Measurements from ENCODE around the gene PPP3CA.

PPP3CA gene

DNA sequence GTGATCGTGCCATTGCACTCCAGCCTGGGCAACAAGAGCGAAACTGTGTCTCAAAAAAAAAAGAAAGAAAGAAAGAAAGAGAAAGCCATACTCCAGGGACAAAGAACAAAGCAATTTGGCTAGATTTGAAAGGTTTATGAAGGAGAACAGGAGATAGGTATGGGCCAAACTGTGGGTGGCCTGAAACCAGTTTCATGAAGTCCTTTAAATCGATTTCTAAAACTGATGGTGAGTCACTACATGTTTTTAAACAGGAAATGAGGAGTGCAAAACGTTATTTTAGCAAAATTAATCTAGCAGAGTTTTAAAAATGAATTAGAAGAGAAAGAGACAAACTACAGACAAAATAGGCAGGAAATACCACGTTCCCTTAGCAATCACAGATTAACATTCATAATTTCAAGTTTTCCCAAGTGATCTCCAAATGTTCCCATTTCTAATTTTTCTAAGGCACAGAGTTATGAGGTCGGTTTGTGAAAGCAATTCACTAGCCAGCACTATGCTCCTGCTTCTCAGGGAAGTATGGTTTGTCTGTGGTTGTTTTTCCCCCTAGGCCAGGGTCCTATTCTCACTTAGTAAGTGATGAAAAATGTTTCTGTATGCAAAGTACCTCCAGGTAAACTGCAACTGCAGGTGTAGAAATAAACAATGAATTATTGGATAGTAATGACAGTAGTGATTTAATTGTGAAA is 190.6 kb downstream of the PPP3CA start:
- TF ChIP-seq TEAD4 (IDR thresholded peaks at IDR 0.05) (no peak), CEBPB (IDR thresholded peaks at IDR 0.05) (no peak), YY1 (IDR thresholded peaks at IDR 0.05; ENCODE audit: low read depth) (no peak), RAD21 (IDR thresholded peaks at IDR 0.05; ENCODE audit: low read depth) (no peak), TAF1 (IDR thresholded peaks at IDR 0.05; ENCODE audit: low read depth) (no peak), CREB1 (IDR thresholded peaks at IDR 0.05; ENCODE audit: low read depth) (no peak), TCF12 (IDR thresholded peaks at IDR 0.05; ENCODE audit: low read depth) (no peak), MAX (IDR thresholded peaks at IDR 0.05) (no peak)

DNA sequence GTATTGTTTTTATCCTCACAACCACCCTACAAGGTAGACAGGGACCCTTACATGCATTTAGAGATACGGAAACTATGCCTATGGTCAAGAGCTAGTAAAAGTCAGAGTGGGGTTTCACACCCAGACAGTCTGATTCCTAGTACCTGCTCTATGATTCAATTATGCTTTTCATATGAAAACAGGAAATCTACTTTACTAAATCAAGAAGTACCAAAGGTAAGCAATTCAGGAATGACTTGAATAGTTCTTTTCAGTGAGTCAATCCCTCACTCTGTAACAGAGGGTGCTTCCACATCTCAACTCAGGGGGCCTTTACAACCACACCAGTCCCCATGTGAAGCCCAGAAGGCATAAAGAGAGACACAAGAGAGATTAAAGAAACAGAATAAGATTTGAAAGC is 191.4 kb downstream of the PPP3CA start:
- TF ChIP-seq TCF12 (IDR thresholded peaks at IDR 0.05; ENCODE audit: low read depth) (no peak), FOXM1 (IDR thresholded peaks at IDR 0.05; ENCODE audit: borderline replicate concordance, low read depth) (no peak), YY1 (IDR thresholded peaks at IDR 0.05; ENCODE audit: low read depth) (no peak), EP300 (IDR thresholded peaks at IDR 0.05; ENCODE audit: borderline replicate concordance) (no peak), NFIC (IDR thresholded peaks at IDR 0.05) (no peak), RAD21 (IDR thresholded peaks at IDR 0.05; ENCODE audit: low read depth) (no peak), TAF1 (IDR thresholded peaks at IDR 0.05; ENCODE audit: low read depth) (no peak), CREB1 (IDR thresholded peaks at IDR 0.05; ENCODE audit: low read depth) (no peak), EGR1 (IDR thresholded peaks at IDR 0.05) (no peak), CEBPB (IDR thresholded peaks at IDR 0.05) (no peak), USF1 (IDR thresholded peaks at IDR 0.05) (no peak), ZBTB7A (IDR thresholded peaks at IDR 0.05; ENCODE audit: low read depth) (no peak), MAX (IDR thresholded peaks at IDR 0.05) (no peak), TEAD4 (IDR thresholded peaks at IDR 0.05) (no peak)
- TF ChIP-seq, protein P1, sequence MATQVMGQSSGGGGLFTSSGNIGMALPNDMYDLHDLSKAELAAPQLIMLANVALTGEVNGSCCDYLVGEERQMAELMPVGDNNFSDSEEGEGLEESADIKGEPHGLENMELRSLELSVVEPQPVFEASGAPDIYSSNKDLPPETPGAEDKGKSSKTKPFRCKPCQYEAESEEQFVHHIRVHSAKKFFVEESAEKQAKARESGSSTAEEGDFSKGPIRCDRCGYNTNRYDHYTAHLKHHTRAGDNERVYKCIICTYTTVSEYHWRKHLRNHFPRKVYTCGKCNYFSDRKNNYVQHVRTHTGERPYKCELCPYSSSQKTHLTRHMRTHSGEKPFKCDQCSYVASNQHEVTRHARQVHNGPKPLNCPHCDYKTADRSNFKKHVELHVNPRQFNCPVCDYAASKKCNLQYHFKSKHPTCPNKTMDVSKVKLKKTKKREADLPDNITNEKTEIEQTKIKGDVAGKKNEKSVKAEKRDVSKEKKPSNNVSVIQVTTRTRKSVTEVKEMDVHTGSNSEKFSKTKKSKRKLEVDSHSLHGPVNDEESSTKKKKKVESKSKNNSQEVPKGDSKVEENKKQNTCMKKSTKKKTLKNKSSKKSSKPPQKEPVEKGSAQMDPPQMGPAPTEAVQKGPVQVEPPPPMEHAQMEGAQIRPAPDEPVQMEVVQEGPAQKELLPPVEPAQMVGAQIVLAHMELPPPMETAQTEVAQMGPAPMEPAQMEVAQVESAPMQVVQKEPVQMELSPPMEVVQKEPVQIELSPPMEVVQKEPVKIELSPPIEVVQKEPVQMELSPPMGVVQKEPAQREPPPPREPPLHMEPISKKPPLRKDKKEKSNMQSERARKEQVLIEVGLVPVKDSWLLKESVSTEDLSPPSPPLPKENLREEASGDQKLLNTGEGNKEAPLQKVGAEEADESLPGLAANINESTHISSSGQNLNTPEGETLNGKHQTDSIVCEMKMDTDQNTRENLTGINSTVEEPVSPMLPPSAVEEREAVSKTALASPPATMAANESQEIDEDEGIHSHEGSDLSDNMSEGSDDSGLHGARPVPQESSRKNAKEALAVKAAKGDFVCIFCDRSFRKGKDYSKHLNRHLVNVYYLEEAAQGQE (IDR thresholded peaks at IDR 0.05; ENCODE audit: low read depth), result no peak

- TF ChIP-seq ZBTB7A (IDR thresholded peaks at IDR 0.05; ENCODE audit: low read depth) (no peak), NFIC (IDR thresholded peaks at IDR 0.05) (no peak), EP300 (IDR thresholded peaks at IDR 0.05; ENCODE audit: borderline replicate concordance) (no peak), MAX (IDR thresholded peaks at IDR 0.05) (no peak), CEBPB (IDR thresholded peaks at IDR 0.05) (no peak), TAF1 (IDR thresholded peaks at IDR 0.05; ENCODE audit: low read depth) (no peak), YY1 (IDR thresholded peaks at IDR 0.05; ENCODE audit: low read depth) (no peak), FOXM1 (IDR thresholded peaks at IDR 0.05; ENCODE audit: borderline replicate concordance, low read depth) (no peak), RAD21 (IDR thresholded peaks at IDR 0.05; ENCODE audit: low read depth) (no peak), EGR1 (IDR thresholded peaks at IDR 0.05) (no peak), TCF12 (IDR thresholded peaks at IDR 0.05; ENCODE audit: low read depth) (no peak), CREB1 (IDR thresholded peaks at IDR 0.05; ENCODE audit: low read depth) (no peak), TEAD4 (IDR thresholded peaks at IDR 0.05) (no peak), USF1 (IDR thresholded peaks at IDR 0.05) (no peak)
- TF ChIP-seq, protein P1 (IDR thresholded peaks at IDR 0.05; ENCODE audit: low read depth), result no peak
Measured at GRCh38 chr4:101155368-101155767, 192.0 kb downstream of the PPP3CA start.

DNA sequence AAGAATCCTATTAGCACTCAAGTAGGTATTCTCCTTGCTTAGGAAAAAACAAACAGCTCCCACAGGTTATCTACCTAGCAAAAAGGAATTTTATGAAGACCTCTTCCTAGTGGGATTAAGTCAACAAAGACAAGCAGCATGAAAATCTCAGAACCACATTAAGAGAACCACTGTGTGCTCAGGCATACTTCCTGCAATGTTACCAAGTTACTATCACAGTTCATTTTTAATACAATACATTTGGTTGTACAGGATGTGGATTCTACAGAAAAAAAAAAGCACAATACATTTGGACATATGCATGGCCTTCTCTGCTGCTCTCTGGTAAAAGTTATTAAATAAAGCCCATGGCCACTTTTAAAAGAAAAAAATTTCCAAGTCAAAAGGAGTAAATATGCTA is 193.7 kb downstream of the PPP3CA start:
- TF ChIP-seq CREB1 (IDR thresholded peaks at IDR 0.05; ENCODE audit: low read depth), result no peak
- no peak for TF ChIP-seq RAD21 (IDR thresholded peaks at IDR 0.05; ENCODE audit: low read depth)
- no peak for TF ChIP-seq EGR1 (IDR thresholded peaks at IDR 0.05)
- no peak for TF ChIP-seq TAF1 (IDR thresholded peaks at IDR 0.05; ENCODE audit: low read depth)
- TF ChIP-seq NFIC (IDR thresholded peaks at IDR 0.05), result no peak
- TF ChIP-seq TCF12 (IDR thresholded peaks at IDR 0.05; ENCODE audit: low read depth), result no peak
- TF ChIP-seq TEAD4 (IDR thresholded peaks at IDR 0.05), result no peak
- TF ChIP-seq MAX (IDR thresholded peaks at IDR 0.05), result no peak
- no peak for TF ChIP-seq CEBPB (IDR thresholded peaks at IDR 0.05)
- TF ChIP-seq, protein P1 (IDR thresholded peaks at IDR 0.05; ENCODE audit: low read depth), result no peak
- no peak for TF ChIP-seq EP300 (IDR thresholded peaks at IDR 0.05; ENCODE audit: borderline replicate concordance)
- TF ChIP-seq YY1 (IDR thresholded peaks at IDR 0.05; ENCODE audit: low read depth), result no peak
- no peak for TF ChIP-seq ZBTB7A (IDR thresholded peaks at IDR 0.05; ENCODE audit: low read depth)
